ENCODE results near the gene NTN1.

DNA sequence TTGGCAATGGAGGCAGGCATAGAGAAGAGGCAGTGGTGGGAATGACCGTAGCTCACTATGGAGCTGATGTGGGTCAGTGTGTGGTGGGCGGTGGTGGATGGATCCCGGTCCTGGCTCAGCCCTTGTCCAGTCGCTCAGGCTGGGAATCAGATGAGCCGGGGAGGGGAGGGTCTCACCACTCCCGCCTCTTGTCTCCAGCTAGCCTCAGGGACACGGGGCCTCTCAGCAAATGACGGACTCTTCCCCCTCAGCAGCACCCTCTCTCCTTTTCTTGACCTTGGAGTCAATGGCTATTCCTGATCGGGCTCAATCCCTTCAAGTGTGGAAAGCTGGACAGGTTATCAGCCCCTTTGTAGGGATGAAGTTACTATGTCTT lies 208.5 kb downstream of the NTN1 start:
- TF ChIP-seq CTCF (tag by site-specific recombination; IDR thresholded peaks at IDR 0.05) (no peak), HOXA7 (CRISPR knock-in tag; IDR thresholded peaks at IDR 0.05; ENCODE audit: borderline replicate concordance) (no peak), HOXC10 (CRISPR knock-in tag; IDR thresholded peaks at IDR 0.05) (no peak), SP2 (tag by site-specific recombination; IDR thresholded peaks at IDR 0.05) (no peak), ZNF529 (tag by site-specific recombination; IDR thresholded peaks at IDR 0.05; ENCODE audit: insufficient replicate concordance) (no peak), ZNF785 (tag by site-specific recombination; IDR thresholded peaks at IDR 0.05) (no peak), ZFP41 (tag by site-specific recombination; IDR thresholded peaks at IDR 0.05; ENCODE audit: borderline replicate concordance) (no peak), ZNF2 (tag by site-specific recombination; IDR thresholded peaks at IDR 0.05) (no peak), ZNF777 (tag by site-specific recombination; IDR thresholded peaks at IDR 0.05; ENCODE audit: borderline replicate concordance) (no peak), SP7 (tag by site-specific recombination; IDR thresholded peaks at IDR 0.05) (no peak), ZNF658 (tag by site-specific recombination; IDR thresholded peaks at IDR 0.05) (no peak), TCF7L2 (IDR thresholded peaks at IDR 0.05; ENCODE audit: borderline replicate concordance, low read depth, low read length) (no peak)
- TF ChIP-seq, protein P1, sequence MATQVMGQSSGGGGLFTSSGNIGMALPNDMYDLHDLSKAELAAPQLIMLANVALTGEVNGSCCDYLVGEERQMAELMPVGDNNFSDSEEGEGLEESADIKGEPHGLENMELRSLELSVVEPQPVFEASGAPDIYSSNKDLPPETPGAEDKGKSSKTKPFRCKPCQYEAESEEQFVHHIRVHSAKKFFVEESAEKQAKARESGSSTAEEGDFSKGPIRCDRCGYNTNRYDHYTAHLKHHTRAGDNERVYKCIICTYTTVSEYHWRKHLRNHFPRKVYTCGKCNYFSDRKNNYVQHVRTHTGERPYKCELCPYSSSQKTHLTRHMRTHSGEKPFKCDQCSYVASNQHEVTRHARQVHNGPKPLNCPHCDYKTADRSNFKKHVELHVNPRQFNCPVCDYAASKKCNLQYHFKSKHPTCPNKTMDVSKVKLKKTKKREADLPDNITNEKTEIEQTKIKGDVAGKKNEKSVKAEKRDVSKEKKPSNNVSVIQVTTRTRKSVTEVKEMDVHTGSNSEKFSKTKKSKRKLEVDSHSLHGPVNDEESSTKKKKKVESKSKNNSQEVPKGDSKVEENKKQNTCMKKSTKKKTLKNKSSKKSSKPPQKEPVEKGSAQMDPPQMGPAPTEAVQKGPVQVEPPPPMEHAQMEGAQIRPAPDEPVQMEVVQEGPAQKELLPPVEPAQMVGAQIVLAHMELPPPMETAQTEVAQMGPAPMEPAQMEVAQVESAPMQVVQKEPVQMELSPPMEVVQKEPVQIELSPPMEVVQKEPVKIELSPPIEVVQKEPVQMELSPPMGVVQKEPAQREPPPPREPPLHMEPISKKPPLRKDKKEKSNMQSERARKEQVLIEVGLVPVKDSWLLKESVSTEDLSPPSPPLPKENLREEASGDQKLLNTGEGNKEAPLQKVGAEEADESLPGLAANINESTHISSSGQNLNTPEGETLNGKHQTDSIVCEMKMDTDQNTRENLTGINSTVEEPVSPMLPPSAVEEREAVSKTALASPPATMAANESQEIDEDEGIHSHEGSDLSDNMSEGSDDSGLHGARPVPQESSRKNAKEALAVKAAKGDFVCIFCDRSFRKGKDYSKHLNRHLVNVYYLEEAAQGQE (tag by site-specific recombination; IDR thresholded peaks at IDR 0.05) = no peak
- TF ChIP-seq, protein P2, sequence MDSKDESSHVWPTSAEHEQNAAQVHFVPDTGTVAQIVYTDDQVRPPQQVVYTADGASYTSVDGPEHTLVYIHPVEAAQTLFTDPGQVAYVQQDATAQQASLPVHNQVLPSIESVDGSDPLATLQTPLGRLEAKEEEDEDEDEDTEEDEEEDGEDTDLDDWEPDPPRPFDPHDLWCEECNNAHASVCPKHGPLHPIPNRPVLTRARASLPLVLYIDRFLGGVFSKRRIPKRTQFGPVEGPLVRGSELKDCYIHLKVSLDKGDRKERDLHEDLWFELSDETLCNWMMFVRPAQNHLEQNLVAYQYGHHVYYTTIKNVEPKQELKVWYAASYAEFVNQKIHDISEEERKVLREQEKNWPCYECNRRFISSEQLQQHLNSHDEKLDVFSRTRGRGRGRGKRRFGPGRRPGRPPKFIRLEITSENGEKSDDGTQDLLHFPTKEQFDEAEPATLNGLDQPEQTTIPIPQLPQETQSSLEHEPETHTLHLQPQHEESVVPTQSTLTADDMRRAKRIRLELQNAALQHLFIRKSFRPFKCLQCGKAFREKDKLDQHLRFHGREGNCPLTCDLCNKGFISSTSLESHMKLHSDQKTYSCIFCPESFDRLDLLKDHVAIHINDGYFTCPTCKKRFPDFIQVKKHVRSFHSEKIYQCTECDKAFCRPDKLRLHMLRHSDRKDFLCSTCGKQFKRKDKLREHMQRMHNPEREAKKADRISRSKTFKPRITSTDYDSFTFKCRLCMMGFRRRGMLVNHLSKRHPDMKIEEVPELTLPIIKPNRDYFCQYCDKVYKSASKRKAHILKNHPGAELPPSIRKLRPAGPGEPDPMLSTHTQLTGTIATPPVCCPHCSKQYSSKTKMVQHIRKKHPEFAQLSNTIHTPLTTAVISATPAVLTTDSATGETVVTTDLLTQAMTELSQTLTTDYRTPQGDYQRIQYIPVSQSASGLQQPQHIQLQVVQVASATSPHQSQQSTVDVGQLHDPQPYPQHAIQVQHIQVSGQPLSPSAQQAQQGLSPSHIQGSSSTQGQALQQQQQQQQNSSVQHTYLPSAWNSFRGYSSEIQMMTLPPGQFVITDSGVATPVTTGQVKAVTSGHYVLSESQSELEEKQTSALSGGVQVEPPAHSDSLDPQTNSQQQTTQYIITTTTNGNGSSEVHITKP (tag by site-specific recombination; IDR thresholded peaks at IDR 0.05) = no peak

Measured in HEK293 (cell line).